ENCODE measurements around the gene TFF2. TPM values are rescaled to one million over a fixed set of nuclear protein-coding genes. Genes with fewer than 3 reads are reported as not detected.
A peak's percentile ranks its signal among the peaks of the same experiment; 100 is the strongest.

Gene TFF2
- total RNA-seq, 1 experiment from 2014 or later: not detected

- no peak for DNase-seq (ENCODE audit: low spot score)
Measured at GRCh38 chr21:42384156-42384945, 33.6 kb upstream of the TFF2 start.

DNA sequence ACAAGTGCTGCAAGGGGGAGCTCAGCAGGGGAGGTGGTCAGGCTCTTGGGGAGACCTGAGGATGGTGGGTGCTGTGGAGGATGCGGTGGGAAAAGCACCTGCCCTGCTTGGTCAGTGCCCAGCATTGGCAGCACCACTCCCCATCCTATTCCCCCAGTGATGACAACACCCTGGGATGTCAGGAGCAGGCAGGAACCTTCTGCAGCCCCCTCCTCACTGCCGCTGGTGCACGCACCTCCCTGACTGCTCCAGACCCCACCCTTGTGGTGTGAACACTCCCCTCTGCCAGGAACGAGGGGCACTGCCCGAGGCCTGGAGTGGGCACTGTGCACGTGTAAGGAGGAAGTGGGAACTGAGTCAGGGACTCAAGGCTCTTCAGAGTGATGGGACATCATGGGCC is 32.5 kb upstream of the TFF2 start:
- DNase-seq (ENCODE audit: low spot score): no peak

DNA sequence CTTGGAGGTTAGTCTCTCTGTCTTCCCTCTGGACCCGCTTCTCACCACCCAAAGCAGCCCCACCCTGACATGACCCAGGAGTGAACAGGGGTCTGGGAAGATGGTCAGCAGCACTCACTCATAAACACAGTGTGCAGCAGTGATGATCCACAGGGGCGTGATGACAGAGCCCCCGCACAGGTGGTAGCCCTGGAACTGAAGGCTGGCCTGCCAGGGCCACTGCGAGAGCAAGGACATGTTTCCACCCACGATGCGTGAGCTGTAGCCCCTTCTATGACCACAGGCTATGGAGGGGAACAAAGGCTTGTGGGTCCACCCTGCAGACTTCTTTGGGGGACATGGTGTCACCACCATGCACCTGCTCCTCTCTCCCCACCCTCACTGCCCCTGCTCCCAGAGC is 32.1 kb upstream of the TFF2 start:
- DNase-seq (ENCODE audit: low spot score): no peak

DNA sequence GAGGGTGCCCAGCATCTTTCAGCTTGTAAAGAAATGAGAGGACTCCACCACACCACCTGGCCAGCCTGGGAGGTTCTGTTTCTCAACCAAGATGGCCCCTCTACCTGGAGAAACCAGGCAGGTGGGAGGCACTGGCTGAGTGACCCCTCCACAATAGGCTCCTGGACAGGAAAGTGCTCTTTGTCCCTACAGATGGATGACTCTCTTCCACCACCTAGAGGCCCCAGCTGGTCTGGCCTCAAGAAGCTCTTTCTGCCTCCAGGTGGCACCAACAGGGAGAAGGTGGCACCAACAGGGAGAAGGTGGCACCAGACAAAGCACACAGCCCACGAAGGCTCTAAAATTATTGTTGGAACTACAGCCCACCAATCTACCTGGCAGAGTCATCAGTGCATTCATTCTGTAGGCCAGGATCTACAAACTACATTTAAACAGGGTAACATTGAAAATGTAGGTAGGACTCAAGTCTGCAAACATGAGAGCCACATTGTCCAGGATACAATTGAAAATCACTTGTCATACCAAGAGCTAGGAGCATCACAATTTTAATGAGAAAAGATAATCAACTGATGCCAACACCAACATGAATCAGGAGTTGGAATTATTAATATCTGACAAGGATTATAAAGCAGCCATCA is 30.7 kb upstream of the TFF2 start:
- peak; percentile 58 for DNase-seq (ENCODE audit: low spot score)

- no peak for DNase-seq (ENCODE audit: low spot score)
Measured at GRCh38 chr21:42379426-42380215, 28.8 kb upstream of the TFF2 start.

GRCh38 chr21:42378418-42378817 is 27.6 kb upstream of the TFF2 start:
- no peak for DNase-seq (ENCODE audit: low spot score)

- DNase-seq (ENCODE audit: low spot score): no peak
Measured at GRCh38 chr21:42377951-42378340, 27.2 kb upstream of the TFF2 start.

- no peak for DNase-seq (ENCODE audit: low spot score)
Measured at GRCh38 chr21:42377211-42377950, 26.6 kb upstream of the TFF2 start.

DNA sequence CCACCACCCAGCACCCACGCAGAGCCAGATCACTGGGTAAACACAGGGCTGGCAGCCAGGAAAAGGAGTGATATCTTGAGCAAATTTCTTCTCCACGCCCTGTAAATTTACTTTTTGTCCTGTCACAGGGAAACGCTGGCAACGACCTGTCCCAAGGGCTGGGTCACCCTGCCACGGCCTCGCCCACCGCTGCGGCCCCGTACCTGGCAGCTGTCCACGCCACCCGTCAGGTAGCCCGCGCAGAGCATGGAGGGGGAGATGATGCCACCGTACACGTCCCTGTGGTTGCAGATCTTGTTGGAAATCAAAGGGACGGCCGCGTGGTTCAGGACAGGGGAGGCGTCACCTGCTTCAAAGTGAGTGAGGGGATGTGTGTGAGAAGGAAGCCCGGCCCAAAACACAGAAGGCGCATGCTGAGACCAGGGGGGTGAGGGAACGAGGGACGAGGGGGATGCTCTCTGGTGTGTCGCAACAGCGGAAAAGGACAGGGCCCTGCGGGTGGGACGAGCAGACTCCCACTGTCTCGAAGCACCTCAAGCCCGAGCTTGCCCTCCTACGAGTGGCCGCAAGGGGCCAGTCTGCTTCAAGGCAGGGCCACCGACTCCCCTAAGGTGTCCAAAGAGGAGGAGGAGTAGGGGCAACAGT is 25.7 kb upstream of the TFF2 start:
- no peak for DNase-seq (ENCODE audit: low spot score)

- DNase-seq (ENCODE audit: low spot score): no peak
Measured at GRCh38 chr21:42375966-42376337, 25.2 kb upstream of the TFF2 start.

DNA sequence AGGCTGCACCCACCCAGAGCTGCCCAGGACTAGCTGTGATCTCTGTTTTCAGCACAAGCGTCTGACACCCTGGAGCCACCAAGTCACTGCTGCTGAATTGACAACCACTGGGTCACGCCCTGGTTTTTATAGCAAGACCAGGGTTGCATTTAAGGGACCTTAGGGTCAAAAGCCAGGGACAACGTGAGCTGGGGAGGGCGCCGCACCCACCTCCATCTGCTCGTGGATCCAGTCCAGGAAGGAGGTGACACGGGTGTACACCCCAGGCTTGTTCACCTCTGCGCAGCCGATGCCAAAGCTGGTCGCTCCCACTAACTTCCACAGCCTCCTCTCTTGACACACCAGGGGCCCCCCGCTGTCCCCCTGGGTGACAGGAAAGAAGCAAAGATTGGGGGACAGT is 24.7 kb upstream of the TFF2 start:
- no peak for DNase-seq (ENCODE audit: low spot score)

GRCh38 chr21:42374864-42375499 is 24.2 kb upstream of the TFF2 start:
- no peak for DNase-seq (ENCODE audit: low spot score)

- DNase-seq (ENCODE audit: low spot score): no peak
Measured at GRCh38 chr21:42374457-42374856, 23.7 kb upstream of the TFF2 start.

DNA sequence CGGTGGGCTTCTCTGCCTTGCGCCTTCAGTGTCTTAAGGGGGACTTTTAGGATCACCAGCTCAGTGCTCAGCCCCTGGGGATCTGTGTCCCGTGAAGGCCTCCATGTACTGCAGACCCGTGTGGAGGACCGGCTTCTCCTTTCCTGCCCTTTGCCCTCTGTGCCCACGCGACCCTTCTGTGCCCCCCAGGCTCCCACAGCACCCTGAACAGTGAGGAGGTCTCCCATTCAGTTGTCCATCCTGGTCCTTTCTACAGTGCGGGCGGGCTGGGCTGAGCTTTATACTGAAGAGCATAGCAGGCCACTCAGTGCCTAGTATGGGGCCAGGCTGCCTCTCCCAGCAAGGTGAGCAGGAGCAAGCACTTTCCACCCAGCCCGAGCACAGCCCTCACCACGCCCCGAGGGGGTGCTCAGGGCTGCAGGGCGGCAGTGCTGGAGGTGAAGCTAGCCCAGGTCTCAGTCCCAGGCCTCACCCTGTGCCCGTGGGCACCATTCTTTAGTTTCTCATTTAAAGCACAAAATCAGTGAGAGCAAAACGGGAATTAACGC is 23.2 kb upstream of the TFF2 start:
- DNase-seq (ENCODE audit: low spot score): no peak

DNA sequence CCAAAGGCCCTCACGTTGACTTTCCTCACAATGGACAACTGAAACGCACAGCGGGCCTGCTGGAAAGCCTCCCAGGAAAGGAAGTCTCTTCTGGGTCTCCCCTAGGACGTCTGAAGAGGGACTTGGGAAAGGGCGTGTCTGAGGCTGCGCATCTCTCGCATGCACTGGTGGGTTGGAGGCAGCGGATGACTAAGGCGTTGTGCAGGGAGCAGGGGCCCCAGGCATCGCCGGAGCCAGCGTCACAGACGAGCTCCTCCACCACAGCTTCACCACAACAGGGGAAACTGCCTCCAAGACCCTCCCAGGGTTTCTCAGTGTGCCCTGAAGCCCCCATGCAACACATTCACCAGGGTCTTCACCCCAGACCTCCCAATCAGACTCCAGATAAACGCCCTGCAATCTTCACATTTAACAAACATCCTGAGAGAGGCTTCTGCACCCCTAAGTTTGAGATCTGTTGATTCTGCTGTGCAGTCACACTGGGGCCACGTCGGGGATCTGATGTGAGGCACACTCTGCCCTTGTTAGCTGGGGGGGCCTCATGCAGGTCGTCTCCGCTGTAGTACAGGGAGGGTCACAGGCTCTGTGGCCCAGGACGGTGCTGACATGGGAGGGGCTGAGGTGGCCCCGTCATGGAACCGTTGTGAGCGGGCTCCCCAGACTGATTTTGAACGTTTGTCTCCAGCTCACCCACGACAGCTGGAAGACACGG is 22.6 kb upstream of the TFF2 start:
- DNase-seq (ENCODE audit: low spot score): no peak

GRCh38 chr21:42370894-42371654 is 20.3 kb upstream of the TFF2 start:
- DNase-seq (ENCODE audit: low spot score): no peak

DNA sequence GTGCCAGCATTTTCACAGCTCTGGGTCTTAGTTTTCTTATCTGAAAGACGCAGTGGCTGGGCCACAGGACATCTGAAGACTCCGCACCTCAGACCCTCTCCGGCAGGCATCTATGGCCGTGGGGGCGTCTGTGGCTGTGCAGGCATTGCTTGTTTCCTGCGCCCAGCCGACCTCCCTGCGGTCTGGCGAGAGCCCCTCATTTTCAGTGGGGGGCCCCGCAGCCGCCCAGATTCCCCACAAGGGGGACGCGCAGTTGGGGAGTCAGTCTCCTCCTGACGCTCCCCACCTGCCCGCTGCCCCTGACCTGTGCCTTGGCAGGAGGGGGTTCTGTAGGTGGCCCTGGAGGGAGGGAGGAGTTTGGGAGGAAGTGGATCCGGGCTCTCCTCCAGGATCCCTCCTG is 19.0 kb upstream of the TFF2 start:
- no peak for DNase-seq (ENCODE audit: low spot score)

DNA sequence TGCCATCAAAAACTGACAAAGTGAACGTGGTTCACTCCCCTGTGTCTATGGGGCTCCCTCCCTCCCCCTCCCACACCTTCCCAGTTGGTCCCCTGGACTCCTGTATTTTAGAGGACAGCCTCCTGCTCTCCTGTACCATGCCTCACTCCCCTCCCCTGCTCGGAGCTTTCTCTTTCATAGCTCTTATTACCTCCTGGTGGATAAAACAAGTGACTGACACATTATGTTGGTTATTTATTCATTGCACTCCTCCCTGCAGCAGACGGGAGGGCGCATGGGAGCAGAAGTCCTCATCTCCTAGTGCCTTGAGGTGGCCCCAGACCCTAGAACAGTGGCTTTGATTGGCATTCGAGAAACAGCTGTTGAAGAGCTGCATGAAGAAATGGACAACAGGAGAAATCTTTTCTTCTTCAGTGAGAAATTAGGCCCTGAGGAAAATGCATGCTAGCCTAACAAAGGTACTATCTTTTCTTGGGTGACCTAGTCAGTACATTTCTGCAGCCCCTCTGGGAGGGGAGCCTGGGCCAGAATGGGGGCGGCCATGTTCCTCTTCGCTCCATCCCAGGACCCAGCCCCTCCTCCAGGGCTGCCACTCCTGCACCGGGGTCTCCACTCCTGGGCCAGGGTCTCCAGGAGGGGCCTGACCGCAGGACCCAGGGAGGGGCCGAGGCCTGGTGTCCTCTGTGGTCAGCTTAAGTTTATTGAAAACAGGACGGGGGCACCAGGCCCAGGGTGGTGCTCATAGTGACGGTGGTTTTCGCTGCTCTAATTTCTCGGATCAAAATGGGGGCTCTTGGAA is 16.8 kb upstream of the TFF2 start:
- DNase-seq (ENCODE audit: low spot score): no peak
